Measurements from ENCODE around the gene OR2A1. TPM values are rescaled to one million over a fixed set of nuclear protein-coding genes. Genes with fewer than 3 reads are reported as not detected.
"Not testable (repeated sequence)": the region's sequence is repeated elsewhere in the genome, so short reads cannot be mapped to it uniquely, and the experiment has no call there.

Gene OR2A1
- total and polyA plus RNA-seq, 2 of the 8 experiments (the other 6 are each of a cell fraction or from before 2014, with no cell fraction given) = 0.05 TPM; not detected in 1

DNA sequence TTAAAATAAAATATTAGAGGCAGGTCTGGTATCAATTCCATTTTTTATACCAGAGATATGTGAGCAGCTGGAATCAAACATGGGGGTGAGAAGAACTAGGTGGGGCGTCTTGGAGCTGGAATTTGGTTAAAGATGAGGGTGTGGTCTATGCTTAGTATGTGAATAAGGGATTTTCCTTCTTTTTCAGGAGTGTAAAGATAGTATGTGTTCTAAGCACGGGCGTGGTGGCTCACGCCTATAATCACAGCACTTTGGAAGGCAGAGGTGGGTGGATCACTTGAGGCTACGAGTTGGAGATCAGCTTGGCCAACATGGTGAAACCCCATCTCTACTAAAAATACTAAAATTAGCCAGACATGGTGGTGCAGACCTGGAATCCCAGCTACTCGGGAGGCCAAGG is 36.9 kb upstream of the OR2A1 start:
- H3K4me1 ChIP-seq (replicated peaks in 1 of 4; ENCODE audit: control insufficient read depth in 3 of 4, insufficient read depth in 4 of 4, low read length in 3 of 4); H2AK5ac ChIP-seq (ENCODE audit: low read depth, low read length); H4K20me1 ChIP-seq (replicated peaks in 1 of 2; ENCODE audit: control insufficient read depth in 1 of 2, insufficient read depth in 2 of 2, low read length in 2 of 2); H3K14ac ChIP-seq (ENCODE audit: insufficient read length); H3K9ac ChIP-seq (replicated peaks in 1 of 4; ENCODE audit: extremely low read depth in 1 of 4, low read depth in 3 of 4, low read length in 3 of 4); H3K23me2 ChIP-seq (ENCODE audit: low read depth, low read length); H3K36me3 ChIP-seq (ENCODE audit: control insufficient read depth in 2 of 4, insufficient read depth in 4 of 4, low read length in 3 of 4); H3K23ac ChIP-seq (ENCODE audit: insufficient read length); H3K79me2 ChIP-seq (ENCODE audit: control insufficient read depth in 1 of 2, insufficient read depth in 2 of 2, low read length in 2 of 2); H2BK5ac ChIP-seq (ENCODE audit: low read depth, low read length); H3K9me3 ChIP-seq (ENCODE audit: insufficient read depth in 2 of 2, low read depth in 1 of 2, low read length in 1 of 2); H4K8ac ChIP-seq (ENCODE audit: extremely low read depth, insufficient read depth, low read length); POLR2A ChIA-PET (ENCODE audit: partially characterized antibody); DNase-seq (ENCODE audit: low read depth in 1 of 2, low spot score in 2 of 2); H2BK15ac ChIP-seq (ENCODE audit: low read length); H3K4me2 ChIP-seq (ENCODE audit: insufficient read depth in 1 of 2, low read depth in 2 of 2, low read length in 2 of 2); CTCF ChIA-PET (ENCODE audit: partially characterized antibody); H3K56ac ChIP-seq (replicated peaks; ENCODE audit: insufficient read length, low read depth, low read length); H3K27ac ChIP-seq (ENCODE audit: low read depth, low read length); H3K79me1 ChIP-seq (ENCODE audit: low read depth, low read length); FAIRE-seq; H4K91ac ChIP-seq (replicated peaks; ENCODE audit: insufficient read length, low read length); H3K4me3 ChIP-seq (ENCODE audit: extremely low read depth in 1 of 4, insufficient read depth in 2 of 4, low read depth in 3 of 4, low read length in 4 of 4); H3K4ac ChIP-seq (replicated peaks; ENCODE audit: insufficient read length, low read depth, low read length); H3K18ac ChIP-seq (ENCODE audit: extremely low read depth, low read length); H2AFZ ChIP-seq (ENCODE audit: low read length); H2BK120ac ChIP-seq (replicated peaks; ENCODE audit: low read depth, low read length); H3K27me3 ChIP-seq (replicated peaks in 1 of 4; ENCODE audit: control insufficient read depth in 3 of 4, extremely low read depth in 1 of 4, insufficient read depth in 3 of 4, low read length in 3 of 4); H2BK12ac ChIP-seq (ENCODE audit: low read depth, low read length); H4K5ac ChIP-seq (ENCODE audit: insufficient read length, low read depth, low read length); H2BK20ac ChIP-seq (ENCODE audit: low read length): not testable (repeated sequence)
- 93% methylated on average over 4 of the region's 6 CpGs; no CpG with 5 or more reads in 1 of the 2 experiments for WGBS, 2 experiments (ENCODE audit: extremely low coverage in 1 of 2, insufficient coverage in 1 of 2, insufficient read length in 1 of 2, insufficient replicate concordance in 2 of 2, low coverage in 1 of 2, low lambda C conversion rate in 2 of 2, missing lambda C conversion rate in 1 of 2)

DNA sequence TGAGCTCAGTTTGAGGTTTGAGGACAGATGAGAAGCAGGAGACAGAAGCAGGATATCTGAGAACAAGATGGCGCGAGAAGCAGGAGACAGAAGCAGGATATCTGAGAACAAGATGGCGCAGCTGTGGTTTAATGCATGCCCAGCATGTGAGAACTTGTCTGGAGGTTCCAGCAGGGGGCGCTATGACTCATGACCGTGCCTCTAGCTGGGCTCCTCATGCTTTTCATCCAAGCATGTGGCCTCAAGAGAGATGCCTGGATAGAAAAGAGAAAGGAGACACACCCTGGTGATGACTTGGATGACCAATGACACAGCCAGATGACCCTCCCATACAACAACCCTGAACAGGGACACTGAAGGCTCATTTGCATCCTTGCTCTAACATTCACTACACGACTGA is 32.2 kb upstream of the OR2A1 start:
- FAIRE-seq = peak; percentile 36
- H4K91ac ChIP-seq (replicated peaks; ENCODE audit: insufficient read length, low read length); CTCF ChIA-PET (ENCODE audit: partially characterized antibody); H3K27me3 ChIP-seq (replicated peaks in 1 of 4; ENCODE audit: control insufficient read depth in 3 of 4, extremely low read depth in 1 of 4, insufficient read depth in 3 of 4, low read length in 3 of 4); H3K23ac ChIP-seq (ENCODE audit: insufficient read length); H3K56ac ChIP-seq (replicated peaks; ENCODE audit: insufficient read length, low read depth, low read length); H3K23me2 ChIP-seq (ENCODE audit: low read depth, low read length); H2BK20ac ChIP-seq (ENCODE audit: low read length); H3K4me3 ChIP-seq (ENCODE audit: extremely low read depth in 1 of 4, insufficient read depth in 2 of 4, low read depth in 3 of 4, low read length in 4 of 4); H3K36me3 ChIP-seq (ENCODE audit: control insufficient read depth in 2 of 4, insufficient read depth in 4 of 4, low read length in 3 of 4); H3K27ac ChIP-seq (ENCODE audit: low read depth, low read length); H3K4me2 ChIP-seq (ENCODE audit: insufficient read depth in 1 of 2, low read depth in 2 of 2, low read length in 2 of 2); H3K14ac ChIP-seq (ENCODE audit: insufficient read length); H3K9ac ChIP-seq (replicated peaks in 1 of 4; ENCODE audit: extremely low read depth in 1 of 4, low read depth in 3 of 4, low read length in 3 of 4); H3K79me2 ChIP-seq (ENCODE audit: control insufficient read depth in 1 of 2, insufficient read depth in 2 of 2, low read length in 2 of 2); H2BK15ac ChIP-seq (ENCODE audit: low read length); DNase-seq (ENCODE audit: low read depth in 1 of 2, low spot score in 2 of 2); H4K8ac ChIP-seq (ENCODE audit: extremely low read depth, insufficient read depth, low read length); H2BK12ac ChIP-seq (ENCODE audit: low read depth, low read length); H2BK120ac ChIP-seq (replicated peaks; ENCODE audit: low read depth, low read length); POLR2A ChIA-PET (ENCODE audit: partially characterized antibody); H4K20me1 ChIP-seq (replicated peaks in 1 of 2; ENCODE audit: control insufficient read depth in 1 of 2, insufficient read depth in 2 of 2, low read length in 2 of 2); H3K18ac ChIP-seq (ENCODE audit: extremely low read depth, low read length); H2BK5ac ChIP-seq (ENCODE audit: low read depth, low read length); H3K4ac ChIP-seq (replicated peaks; ENCODE audit: insufficient read length, low read depth, low read length); H3K79me1 ChIP-seq (ENCODE audit: low read depth, low read length); H2AK5ac ChIP-seq (ENCODE audit: low read depth, low read length); H3K4me1 ChIP-seq (replicated peaks in 1 of 4; ENCODE audit: control insufficient read depth in 3 of 4, insufficient read depth in 4 of 4, low read length in 3 of 4); H3K9me3 ChIP-seq (ENCODE audit: insufficient read depth in 2 of 2, low read depth in 1 of 2, low read length in 1 of 2); H4K5ac ChIP-seq (ENCODE audit: insufficient read length, low read depth, low read length); H2AFZ ChIP-seq (ENCODE audit: low read length): not testable (repeated sequence)
- WGBS, 2 experiments (ENCODE audit: extremely low coverage in 1 of 2, insufficient coverage in 1 of 2, insufficient read length in 1 of 2, insufficient replicate concordance in 2 of 2, low coverage in 1 of 2, low lambda C conversion rate in 2 of 2, missing lambda C conversion rate in 1 of 2) = 97% methylated on average over 3 of the region's 6 CpGs; no CpG with 5 or more reads in 1 of the 2 experiments
